Activated gamma-delta T cell (primary cell): Measurements from ENCODE around the gene DKK3.

Experiments
- DNase-seq: peaks from one replicate; lab custom pipeline; 2025; lab: John Stamatoyannopoulos, UW

DKK3 gene

DNA sequence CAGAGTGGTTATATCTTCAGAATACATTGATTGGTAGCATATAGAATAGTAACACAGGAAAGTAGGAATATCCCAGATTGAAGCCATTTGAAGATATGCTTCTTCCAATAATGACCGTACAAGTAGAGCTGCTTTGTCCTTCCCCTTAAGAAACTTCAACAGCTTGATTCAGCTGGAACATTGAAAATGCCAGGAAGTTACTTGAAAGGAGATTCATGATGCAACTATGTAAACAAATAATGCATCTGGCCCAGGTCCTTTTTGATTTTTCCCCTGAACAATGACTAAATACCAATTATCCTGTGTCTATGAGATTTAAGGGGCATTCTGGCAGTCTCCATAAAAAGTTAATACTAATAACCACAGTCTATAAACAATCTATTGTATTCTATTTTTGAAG, 3.0 kb downstream of the DKK3 start:
- no peak for DNase-seq

DNA sequence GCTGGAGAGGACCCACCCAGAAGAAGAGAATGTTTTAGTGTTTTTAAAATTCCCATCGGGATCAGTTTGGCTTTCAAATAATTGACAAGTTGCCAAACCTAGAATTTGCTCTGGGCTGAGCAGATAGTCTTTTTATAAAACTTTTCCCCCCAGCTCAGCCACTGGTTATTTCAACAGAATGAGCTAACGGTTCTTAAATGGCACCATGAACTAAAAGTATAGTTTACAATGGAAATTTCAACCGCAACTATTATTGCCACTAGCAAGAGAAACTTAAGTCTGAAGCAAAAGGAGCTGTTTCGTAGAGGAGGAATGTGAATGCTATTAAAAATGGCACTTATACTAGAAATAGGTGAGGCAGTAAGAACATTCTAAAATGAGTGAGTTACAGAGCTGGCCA, 3.4 kb downstream of the DKK3 start:
- no peak for DNase-seq

DNA sequence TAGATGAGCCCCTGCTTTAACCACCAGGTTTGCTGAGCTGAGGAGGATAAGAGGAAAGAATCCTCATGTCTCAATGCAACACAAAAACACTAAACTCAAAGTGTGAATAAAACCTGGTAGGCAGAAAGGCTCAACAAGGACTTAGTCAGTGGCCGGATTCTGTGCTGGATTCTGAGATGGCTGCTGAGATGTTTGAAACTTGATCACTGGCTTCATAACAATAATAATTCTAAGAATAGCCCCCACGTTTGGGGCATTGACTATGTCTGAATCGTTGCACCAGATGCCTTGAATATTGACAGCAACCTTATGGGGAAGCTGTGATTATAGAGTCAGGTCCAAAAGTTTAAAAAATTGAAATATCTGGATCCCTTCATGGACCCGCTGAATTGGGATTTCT, 4.6 kb downstream of the DKK3 start:
- DNase-seq = no peak

DNA sequence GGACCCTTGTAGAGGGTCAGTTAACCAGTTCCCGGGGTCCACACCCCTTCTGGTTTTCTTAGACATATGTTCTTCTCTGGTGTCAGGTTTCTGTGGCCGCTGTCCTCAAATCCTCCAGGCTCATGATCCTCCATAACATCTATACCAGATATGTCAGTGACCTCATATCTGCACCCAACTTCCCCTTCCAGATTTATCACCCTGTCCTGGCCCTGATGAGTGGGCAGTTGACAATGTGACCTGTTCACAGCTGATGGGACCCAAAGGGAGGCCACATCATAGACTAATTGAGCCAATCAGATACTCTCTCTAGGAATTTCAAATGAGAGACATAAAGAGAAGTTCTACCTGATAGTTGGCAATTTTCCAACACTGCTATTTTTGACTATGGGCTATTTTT, 5.1 kb downstream of the DKK3 start:
- no peak for DNase-seq

DNA sequence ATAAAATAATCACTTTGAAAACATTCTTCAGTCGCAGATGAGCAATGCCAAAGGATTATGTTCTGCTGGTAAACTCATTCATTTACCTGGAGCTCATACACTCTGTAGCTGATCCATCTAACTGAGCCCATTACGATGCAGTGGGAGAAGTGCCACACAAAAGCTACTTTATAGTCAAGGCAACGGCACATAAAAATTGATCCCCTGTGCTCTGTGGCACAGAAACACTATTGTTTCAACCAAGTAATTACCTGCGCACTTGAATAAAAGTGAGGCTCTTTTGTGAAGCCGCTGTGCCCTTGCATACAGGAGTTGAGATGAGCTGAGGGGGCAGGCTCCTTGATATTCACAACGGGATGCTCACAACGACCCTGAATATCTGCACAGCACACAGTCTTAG, 7.2 kb downstream of the DKK3 start:
- DNase-seq = no peak

DNA sequence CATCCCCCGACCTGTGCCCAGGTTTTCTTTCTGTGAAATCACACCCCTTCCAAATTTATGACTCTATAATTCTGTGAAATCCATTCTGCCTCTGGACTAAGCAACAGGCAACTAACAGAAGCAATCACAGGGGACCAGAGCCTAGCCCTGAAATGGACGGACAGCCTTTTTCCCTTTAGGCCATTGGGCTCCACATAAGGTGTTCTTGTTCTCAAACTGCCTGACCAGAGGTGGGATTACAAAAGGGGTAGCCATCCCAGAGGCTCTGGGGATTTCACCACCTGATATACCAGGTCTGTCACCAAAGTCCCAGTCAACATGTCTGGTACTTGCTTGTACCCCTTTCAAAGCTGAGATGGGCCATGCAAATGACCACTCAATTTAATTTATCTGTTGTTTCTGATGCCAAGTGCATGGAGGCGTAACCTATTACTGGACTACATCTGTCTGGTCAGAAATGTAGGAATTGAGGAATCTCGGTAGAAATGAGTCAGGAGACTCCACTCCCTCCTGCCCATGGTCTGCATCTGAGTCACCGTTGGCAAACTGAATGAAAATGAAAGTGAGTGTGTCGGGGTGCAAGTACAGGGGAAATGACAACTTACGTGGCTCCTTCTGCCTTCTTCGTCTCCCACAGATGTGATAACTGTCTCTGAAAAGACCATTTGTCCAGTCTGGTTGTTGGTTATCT, 10.2 kb downstream of the DKK3 start:
- no peak for DNase-seq

DNA sequence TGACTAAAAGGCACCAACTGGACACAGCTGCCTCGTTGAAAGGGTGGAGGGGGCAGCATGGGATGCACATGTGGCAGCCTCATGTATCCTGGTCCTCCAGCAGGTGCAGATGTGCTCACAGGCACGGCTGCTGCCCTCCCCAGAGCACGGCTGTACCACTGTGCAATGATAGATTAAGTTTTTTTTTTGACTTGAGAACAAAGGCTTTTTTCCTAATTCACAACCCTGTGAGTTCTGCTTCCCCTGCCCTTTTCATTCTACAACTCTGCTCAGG, 11.4 kb downstream of the DKK3 start:
- no peak for DNase-seq

DNA sequence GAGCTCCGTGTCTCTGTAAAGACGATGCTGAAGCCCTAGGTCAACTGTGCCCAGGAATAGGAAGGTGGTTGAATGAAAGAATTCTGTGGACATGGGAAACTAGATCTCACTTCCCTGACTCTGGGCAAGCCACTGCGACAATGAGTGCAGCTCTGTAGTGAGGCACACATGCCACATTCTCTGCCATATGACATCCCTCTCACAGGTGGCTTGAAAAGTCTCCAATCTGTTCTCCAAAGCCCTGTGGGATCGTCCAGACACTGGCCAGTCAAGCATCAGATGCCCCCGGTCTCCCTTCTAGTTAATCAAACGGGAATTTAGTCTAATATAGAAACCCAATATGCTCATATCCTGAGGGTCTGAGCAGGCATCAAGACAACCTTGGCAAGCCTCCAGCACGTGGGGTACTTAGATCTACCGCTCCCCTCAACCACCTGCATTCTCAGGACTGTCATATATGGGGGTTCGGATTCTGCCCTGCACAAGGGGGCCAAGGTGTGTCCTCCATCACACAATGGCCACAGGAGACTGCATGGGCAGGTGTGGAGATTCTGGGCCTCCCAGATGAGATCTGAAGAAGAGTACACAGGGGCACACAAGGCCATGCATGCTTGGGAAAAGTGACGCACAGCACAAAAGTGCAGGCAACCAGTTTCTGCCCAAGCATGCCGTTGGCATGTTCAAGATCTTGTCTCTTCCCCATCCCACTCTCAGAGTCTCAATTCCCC, 11.9 kb downstream of the DKK3 start:
- DNase-seq = no peak

DNA sequence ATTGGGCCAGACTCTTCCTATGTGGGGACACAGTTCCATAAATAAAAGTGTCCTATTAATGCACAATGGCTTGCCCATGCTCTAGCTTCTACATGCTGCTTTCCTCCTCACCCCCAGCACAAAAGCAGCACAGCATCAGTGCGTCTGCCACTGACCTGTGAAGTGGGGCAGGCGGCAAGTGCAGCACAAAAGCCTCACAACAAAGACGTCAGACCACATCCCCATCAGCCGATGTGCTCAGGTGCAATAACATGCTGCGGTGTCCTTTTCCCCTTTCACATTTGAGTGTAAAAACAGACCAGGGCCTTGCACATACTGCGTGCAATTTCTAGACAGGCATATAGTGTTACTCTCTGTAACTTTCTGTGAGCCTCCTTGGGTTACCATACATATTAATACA, 12.8 kb downstream of the DKK3 start:
- no peak for DNase-seq

DNA sequence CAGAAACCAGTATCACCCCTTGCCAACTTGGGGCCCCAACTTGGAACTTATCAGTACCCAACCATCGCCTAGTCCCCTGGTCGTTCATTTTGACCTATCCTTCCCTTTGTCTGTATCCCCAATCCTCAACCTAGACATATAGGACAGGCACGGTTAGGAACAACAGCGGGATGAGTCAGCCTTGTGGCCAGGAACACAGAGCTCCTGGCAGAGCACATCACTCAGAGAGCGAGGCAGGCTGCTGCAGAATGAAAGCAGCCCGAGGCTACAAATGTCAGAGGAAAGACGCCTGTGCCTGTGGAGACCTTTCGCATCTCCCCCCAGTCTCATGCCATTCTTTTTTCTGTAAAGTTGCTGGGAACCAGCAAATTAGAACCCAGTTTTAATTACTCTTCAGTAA, 14.6 kb downstream of the DKK3 start:
- no peak for DNase-seq

DNA sequence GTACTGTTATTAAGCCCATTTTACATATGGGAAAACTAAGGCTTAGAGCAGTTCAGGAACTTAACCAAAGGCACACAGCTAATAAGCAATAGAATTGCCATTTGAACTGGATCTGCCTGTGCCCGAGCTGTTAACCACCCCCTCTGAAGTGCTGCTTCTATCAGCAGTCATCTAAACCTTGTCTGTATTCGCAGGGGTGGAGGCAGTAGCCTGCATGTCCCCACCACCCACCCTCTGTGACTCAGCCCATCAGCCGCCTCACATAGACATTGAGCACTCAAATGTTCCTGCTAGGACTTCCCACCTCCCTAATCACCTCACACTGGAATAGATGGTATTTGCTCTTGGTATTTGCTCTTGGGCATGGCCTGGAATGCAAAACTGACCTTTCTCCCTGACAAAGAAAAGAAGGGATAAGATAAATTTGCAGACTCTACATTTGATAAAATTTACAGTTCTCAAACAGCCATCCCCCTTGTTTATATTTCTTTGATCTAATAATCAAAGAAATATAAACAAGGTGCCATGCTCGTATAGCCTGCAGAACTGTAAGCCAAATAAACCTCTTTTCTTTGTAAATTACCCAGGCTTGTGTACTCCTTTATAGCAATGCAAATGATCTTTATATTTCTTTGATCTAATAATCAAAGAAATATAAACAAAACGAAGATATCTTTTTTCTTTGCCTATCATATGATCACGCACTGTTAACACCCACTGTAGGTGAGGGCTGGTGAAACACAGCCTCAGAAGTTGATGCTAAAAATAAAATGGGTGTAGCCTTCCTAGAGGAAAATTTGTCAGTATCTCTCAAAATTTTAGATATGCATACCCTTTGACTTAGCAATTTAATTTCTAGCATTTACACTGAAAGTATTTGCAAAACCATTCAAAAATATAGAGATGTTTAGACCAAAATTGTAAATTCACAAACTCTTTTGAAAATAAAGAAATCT, 15.9 kb downstream of the DKK3 start:
- no peak for DNase-seq

DNA sequence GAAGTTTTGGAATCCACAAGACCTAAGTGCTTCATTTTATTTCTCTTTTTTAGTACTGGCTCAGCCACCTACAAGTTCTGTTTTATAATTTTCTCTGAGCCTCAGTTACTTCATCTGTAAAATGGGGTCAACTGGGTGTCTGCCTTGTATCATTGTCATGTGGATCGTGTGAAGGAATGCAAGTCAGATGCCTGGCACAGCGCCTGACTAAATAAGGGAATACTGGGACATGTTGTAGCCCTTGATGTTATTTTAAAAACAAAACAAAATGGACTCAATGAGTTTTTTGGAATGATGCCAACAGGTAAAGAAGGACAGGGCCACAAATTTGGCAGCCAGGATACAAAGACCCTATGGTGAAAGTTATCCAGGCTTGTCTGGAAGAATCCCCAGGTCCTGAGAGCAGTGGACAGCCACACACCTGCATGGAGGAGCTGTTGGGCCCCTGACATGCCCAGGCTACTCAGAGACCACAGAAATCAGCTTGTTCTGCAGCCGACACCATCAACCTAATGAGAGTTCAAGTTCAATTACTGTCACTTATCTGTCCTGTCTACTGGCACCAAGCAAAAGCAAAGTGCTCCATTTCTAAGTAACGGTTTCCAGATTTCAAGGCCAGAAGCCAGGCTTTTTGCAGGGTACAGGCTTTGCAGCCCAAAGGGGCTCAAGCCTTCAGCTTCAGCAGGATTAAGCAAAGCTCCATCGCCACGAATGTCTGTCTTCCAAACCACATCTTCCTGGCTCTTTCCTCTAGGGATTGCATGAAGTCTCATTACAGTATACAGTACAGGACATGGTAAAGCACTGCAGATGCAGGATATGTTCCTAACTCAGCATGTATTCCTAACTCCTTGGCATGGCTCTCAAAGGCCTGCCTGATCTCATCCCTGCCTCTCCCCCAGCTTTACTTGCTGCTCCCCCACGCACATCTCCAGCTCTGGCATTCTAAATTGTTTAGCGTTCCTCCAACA, 18.4 kb downstream of the DKK3 start:
- no peak for DNase-seq

DNA sequence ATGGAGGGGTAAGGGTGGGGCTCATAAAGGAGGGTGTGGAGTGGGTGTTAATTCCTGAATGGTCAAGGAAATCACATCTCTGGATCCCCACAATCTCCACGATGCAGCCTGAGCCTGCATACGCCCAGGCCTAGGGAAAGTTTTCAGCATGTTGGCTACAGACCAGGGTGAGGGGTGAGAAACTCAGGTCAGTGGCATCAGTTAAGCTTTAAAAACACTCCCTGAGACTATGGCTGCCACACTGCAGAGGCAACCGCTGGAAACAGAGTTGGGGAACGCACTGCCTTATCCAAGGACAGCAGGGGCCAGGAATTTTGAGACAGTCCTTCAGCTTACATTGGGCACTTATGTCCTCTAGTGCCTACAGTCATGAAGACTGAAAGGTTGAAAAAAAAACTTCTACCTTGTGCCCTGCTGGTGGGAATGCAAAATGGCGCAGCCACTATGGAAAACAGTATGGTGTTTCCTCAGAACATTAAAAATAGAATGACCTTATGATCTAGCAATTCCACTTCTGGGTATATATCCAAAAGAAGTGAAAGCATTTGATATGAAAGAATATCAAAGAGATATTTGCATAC, 19.7 kb downstream of the DKK3 start:
- no peak for DNase-seq

DNA sequence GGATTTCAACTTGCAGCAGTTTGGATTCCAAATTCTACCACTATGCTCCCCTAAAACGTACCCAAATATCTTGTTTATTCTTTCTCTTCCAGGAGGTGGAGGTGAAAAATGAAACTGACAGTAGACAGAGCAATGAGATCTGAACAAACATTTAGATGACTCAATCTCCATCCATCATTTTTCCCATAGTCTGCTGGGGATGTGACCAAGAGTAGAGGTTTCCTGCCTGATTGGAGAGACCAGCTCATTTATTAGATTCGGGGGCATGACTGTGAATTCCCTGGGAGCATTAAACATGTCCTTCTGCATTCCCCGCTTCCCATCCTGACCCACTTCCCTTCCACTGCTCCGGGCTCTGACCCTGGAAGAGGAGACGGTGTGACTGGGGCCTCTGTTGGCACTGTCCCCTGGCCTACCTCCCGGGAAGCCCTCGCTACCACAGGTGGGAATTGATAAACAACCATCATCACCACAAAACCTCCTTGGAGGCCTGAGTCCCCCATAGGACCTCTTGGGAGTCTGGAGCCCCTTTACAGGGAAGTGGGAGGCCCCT, 20.3 kb downstream of the DKK3 start:
- DNase-seq = no peak

DNA sequence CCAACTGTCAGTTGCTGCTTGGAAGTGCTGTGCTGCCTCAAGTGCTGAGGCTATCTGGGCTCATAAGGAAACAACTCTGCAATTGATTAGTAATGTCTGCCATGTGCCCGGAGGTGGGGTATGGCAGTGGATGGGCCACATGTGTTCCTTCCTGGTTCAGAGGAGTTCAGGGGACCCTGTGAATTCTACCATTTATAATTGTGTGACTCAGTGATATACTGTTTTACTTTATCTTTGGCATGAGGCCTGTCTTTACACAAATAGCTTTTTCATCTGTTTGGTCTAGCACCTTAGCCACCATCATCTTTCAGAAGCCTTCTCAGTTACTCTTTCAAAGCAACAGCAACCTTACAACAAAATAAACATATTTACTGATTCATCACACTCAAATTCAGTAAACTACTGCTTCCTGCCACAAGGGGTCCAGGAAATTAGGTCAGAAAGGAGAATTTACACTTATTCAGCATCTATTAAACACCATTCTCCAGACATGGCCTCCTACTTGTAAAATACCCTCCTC, 20.9 kb downstream of the DKK3 start:
- DNase-seq = no peak

DNA sequence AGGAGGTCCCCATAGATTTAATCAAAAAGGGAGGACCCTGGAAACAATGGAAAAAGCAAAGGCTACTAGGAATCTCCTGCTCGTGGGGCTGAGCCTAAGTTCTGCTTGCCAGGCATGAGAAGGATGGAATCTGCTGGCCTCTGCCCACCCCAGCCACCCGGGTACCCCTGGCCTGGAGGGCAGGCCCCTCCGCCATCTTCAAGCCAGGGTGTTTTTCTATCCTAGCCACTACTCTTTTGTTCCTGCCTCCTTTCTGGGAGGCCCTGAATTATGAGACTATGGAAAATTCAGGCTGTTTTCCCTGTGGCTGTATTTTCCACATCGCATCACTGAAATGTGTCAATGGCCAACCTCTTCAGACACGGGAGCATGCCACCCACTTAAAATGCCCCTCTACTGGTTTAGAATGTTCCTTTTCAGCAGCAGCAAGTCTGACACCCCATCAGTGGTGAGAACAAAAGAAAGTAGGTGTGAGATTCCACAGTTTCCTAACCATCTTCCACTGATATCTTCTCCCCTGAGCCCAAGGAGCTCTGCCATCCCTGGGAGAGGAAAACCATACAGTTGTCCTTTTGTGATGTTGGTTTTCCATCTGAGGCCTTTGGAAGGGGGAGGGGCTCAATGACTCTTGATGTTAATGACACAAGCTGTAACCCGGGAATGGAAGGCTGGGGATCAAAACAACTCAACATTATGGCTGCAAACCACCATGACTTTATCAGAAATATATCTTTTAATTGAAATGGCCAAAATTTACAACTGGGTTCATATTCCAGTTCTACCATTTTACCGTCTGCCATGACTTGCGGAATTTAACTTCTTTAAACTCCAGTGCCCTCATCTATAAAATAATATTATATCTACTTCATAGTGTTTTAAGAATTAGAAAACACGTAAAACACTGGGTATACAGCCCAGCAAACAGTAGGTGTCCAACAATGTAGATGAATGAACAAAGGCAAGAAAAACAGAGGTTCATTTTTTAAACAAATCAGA, 22.2 kb downstream of the DKK3 start:
- DNase-seq = no peak

DNA sequence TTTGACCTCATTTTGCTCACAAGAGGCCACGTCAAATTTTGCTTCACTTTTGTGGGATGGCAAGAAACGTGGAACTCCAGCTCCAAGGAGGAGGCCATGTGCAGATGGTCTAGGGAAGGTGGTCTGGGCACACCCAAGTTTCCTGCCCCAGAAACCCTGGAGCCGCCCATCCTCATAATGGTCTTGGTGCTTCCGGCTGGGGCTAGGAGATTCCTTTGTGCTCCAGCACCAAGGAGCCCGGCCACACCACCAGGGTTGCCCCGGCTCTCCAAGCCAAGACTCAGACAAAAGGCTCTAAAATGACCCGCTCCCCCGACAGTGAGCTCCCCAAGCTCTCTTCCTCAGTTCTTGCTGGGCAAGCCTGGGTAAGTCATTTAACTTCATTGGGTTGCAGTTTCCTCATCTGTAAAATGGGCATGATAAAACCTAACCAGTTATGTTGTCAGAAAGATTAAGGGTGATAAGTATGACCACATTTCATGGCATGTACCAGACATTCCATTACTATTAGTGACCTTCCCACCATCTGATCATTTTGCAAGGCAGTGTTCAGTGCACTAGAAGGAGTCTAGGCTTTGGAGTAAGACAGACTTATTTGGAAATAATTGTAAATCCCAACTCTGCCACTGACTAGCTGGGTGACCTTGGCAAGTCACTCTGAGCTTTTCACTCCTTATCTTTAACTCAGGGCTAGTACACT, 23.3 kb downstream of the DKK3 start:
- no peak for DNase-seq

DNA sequence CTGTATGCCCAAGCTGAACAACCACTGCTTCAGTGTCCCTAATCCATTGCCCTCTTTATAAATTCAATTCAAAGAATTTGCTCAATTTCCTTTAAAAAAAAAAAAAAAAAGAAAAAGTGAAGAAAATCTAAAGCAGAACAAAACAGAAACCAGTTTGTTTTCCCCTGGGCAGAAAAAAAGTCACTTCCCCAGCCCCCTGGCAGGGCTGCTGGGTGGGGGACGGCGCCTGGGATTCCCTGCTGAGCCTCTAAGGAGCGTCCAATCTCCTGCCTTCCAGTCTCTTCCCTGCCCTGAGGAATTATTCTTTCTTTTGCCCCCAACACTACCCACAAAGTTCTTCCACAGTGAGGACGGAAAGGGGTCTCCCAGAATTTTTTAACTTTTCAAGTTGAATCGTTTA, 23.9 kb downstream of the DKK3 start:
- DNase-seq = no peak

DNA sequence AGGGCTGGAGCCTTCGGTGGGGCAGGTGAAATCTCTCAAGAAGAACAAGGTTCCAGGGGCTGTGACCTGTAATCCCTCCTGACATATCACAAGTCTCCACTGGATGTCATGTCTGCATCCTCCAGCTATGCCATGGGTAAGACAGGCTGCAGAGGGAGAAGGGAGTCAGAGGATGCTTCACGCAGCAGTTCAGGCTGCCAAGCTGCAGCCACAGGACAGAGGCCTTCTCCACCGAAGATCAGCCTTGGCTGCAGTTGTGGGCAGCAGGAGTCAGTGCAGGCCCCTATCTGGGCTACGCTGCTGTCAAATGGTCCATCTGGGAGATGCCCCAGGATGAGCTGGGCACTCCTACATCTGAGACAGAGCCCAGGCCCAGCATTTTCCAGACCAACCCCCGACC, 25.0 kb downstream of the DKK3 start:
- DNase-seq = no peak
